GM20000 (cell line): ENCODE measurements around the gene INTS14.

Experiments used
- DNase-seq: peaks from one replicate; pipeline ENCODE4 v3.0.0; 2012; ENCODE audit warnings: low spot score
- TF ChIP-seq, protein P1 (sequence below): IDR thresholded peaks from 2 replicates; pipeline ENCODE4 v1.5.1; 2012; ENCODE audit warnings: mild to moderate bottlenecking, control low read depth; ENCODE audit errors: extremely low read depth, missing control alignments

The INTS14 gene

GRCh38 chr15:65641768-65642475, 31.0 kb upstream of the INTS14 start:
- no peak for DNase-seq
- TF ChIP-seq, protein P1, sequence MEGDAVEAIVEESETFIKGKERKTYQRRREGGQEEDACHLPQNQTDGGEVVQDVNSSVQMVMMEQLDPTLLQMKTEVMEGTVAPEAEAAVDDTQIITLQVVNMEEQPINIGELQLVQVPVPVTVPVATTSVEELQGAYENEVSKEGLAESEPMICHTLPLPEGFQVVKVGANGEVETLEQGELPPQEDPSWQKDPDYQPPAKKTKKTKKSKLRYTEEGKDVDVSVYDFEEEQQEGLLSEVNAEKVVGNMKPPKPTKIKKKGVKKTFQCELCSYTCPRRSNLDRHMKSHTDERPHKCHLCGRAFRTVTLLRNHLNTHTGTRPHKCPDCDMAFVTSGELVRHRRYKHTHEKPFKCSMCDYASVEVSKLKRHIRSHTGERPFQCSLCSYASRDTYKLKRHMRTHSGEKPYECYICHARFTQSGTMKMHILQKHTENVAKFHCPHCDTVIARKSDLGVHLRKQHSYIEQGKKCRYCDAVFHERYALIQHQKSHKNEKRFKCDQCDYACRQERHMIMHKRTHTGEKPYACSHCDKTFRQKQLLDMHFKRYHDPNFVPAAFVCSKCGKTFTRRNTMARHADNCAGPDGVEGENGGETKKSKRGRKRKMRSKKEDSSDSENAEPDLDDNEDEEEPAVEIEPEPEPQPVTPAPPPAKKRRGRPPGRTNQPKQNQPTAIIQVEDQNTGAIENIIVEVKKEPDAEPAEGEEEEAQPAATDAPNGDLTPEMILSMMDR = no peak

- TF ChIP-seq, protein P1 = no peak
- DNase-seq = no peak
Measured at GRCh38 chr15:65639509-65639908, 28.6 kb upstream of the INTS14 start.

- DNase-seq = peak; percentile 68
- TF ChIP-seq, protein P1 = peak; percentile 56
Measured at GRCh38 chr15:65638681-65639089, 27.8 kb upstream of the INTS14 start.

DNA sequence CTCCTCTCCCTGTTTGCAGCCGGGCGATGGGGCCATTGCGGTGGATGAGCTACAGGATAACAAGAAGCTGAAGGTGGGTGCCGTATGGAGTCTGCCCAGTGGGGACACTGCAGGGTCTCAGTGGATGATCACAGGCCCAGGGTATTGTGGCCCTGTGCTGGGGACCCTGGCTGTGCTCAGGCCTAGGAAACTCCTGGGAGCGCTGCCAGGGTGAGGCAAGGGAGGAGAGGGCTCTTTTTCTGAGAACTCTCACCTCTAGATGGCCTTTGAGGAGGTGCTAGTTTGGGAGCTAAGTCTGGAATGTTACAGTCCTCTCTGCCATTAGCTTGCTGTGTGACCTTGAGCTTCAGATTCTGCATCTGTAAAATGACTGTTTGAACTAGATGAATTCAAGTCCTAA, 27.2 kb upstream of the INTS14 start:
- TF ChIP-seq, protein P1 = no peak
- no peak for DNase-seq

DNA sequence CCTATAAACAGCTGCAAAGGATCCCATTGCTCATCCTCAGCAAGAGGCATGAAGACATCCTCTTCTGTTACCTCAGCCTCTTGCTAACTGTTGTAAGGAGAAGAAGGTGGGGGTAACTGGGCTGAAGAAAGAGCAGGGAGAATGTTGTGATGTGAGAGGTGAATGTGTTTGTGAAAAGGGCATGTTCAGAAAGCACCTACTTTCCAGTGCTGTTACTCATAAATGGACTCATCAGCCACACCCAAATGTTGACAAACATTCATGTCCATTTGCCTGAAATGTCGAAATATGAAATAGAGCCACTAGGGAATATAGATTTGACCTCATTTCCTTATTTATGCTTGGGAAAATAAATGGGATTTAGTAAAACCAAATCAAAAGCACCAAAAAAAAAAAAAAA, 23.4 kb upstream of the INTS14 start:
- DNase-seq = no peak
- TF ChIP-seq, protein P1 = no peak

- no peak for DNase-seq
- TF ChIP-seq, protein P1 = no peak
Measured at GRCh38 chr15:65633752-65634151, 22.8 kb upstream of the INTS14 start.

DNA sequence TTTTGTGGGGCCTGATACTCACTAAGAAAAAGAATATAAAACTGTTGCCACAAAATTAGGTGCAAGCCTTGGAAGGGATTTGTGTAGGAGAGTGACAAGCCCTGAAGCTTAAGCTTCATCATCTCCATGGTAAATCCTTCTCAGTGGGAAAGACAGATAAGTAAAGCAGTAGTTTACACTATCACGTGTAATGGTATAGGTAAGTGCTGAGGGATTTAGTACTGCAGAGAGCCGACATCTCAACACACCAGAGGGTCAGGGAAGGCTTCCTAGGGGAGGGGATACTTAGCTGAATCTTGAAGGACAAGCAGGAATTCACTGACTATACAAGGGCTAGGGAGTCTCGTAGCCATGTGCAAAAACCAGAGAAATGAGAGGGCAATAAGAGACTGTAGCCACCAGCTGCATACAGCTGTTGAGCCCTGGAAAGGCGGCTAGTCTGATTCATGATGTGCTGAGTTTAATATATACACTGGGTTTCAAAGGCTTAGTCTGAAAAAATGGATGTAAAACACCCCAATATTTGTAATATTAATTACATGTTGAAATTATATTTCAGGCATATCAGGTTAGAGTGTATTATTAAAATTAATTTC, 21.9 kb upstream of the INTS14 start:
- DNase-seq = no peak
- TF ChIP-seq, protein P1 = no peak
